OCI-LY3 (cell line): ENCODE measurements around the gene LENEP.

Experiments
- CTCF ChIP-seq: fragments of 200-600, 300-600 bp; sonication (generic); IDR thresholded peaks from 2 replicates; pipeline ENCODE4 v1.5.1; 2014; ENCODE audit warnings: antibody characterized with exemption, low read length, low read depth
- EZH2phosphoT487 ChIP-seq: fragments of 200-600 bp; shearing (Covaris generic); IDR thresholded peaks from 2 replicates; pipeline ENCODE4 v1.6.1; 2018; ENCODE audit warnings: antibody characterized with exemption, mixed run types, low read depth

- TF ChIP-seq CTCF (no peak), EZH2phosphoT487 (no peak)
Measured at GRCh38 chr1:154960446-154961136, 32.8 kb upstream of the LENEP start.
